Measurements from ENCODE around the gene ASTN2.
"Not testable (repeated sequence)": the region's sequence is repeated elsewhere in the genome, so short reads cannot be mapped to it uniquely, and the experiment has no call there.

ASTN2 gene

DNA sequence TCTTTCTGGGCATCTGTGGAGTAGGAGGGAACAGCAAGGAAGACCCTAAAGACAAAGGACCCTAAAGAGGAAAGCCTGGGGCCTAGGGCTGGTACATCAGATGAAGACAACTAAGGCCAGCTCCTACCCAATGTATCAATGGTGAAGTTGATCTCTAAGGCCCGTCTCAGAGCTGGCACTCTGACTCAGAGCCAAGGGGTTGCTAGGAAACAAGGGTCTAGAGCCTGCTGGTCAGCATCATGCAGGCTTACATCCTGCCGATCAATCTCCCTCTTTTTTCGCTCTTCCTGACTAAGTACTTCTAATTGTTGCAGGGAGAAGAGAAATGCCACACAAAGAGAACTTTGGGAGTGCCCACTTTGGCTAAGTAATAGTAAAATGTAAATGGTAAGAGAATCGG lies 701.6 kb downstream of the ASTN2 start:
- no peak for DNase-seq

DNA sequence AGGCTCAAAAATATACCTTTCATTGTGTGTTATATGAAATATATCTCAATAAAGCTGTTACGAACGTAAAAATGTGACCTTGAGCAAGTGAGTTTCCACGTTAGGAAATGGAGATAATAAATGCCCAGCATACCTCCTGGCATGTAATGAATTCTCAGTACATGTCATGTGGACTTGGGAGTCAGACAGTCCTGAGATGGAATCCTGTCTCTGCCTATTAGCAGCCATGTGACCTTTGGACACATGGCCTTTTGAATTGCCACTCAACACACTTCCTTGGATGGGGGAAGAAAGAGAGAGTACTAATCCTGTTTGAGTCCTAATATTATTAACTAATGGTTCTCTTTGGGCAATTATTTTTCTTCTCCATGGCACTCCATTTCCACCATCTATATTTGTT lies 702.1 kb downstream of the ASTN2 start:
- DNase-seq: no peak

DNA sequence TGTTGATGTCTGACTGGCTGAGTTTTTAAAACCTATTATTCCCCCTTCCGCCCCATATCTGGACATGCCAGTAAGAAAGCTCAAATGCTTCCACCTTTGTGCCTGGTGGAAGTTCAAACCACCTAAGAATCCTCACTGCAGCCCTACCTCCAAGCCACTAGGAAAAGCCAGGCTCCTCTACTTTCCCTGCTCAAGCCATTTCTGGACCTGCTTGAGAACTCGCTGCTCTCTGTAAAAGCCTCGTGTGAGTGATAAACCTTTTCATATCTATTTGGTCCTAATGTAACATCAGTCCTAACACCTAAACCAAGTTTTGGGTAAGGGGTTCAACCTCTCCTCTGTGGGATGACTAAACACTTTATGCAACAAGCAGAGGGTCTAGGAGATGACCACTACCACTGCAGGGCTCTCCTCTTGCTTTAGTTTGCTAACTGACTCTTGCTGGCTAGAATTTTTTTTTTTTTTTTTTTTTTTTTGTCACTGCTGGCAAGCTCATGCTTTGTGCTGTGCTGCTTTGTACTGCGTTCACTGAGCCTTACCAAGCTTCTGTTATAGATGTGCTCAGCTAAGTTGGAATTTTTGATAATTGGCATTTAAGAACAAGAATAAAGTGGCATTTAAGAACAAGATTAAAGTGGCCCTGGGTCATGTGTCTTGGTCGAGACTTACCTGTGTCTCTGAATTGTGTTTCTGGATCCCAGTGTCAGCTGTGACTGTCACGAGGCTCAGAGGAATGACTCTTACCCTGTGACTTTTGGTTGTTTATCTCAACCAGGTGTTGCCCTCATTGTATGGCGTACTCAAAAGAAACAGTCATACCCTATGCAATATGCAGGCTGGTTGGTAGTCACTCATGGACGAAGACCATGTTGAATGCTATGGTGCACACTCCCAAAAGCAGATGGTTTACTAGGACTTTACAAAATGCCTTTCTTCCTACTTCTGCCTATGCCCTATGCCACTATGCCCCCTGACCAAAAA lies 708.3 kb downstream of the ASTN2 start:
- no peak for DNase-seq

DNA sequence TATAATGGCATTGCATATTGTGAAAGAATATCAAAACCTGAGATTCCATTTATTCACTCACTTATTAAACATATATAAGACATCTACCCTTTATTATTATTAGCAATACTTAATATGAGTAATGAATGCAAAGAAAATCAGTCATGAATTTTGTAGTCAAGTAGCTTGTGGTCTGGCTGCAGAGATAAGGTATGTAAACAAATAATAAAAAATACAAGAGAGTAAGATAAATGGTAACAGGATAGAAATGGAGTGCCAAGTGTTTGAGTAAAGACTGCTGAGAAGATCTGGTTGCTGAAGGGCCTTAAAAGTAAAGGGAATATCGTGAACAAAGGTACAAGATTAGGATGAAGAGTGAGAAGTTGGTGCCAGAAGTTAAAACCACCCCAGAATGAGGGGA lies 709.3 kb downstream of the ASTN2 start:
- DNase-seq: no peak

DNA sequence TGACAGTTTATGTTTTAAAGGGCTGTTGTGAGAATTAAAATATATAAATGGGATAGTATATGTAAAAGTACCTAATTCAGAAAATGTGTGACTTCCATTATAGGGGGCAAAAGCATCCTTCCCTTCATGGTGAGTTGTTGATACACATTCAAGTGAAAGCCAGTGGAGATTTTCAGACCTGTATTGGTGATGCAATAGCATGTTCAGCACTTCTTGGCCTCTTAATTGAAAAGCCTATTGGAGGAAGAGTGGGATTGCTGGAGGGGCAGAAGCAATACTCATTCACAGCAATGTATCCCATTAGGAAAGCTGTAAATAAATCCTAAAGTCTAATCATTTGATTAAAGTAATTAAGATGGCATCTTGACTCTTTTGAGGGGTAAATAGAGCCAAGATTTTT lies 710.4 kb downstream of the ASTN2 start:
- no peak for DNase-seq

DNA sequence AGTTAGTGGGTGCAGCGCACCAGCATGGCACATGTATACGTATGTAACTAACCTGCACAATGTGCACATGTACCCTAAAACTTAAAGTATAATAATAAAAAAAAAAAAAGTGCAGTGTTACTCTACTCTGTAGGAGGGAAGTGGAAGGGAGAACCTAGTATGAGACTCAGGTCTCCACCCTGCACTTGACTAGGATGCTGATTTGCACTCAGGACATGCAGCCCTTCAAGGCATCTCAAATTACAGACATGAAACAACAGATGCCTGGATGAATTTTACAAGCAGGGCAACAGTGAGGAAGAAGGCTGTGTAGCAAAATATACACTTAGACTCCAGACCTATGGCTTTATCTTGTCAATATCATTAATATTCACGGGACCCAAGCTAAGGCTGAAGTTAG lies 711.2 kb downstream of the ASTN2 start:
- DNase-seq: no peak

DNA sequence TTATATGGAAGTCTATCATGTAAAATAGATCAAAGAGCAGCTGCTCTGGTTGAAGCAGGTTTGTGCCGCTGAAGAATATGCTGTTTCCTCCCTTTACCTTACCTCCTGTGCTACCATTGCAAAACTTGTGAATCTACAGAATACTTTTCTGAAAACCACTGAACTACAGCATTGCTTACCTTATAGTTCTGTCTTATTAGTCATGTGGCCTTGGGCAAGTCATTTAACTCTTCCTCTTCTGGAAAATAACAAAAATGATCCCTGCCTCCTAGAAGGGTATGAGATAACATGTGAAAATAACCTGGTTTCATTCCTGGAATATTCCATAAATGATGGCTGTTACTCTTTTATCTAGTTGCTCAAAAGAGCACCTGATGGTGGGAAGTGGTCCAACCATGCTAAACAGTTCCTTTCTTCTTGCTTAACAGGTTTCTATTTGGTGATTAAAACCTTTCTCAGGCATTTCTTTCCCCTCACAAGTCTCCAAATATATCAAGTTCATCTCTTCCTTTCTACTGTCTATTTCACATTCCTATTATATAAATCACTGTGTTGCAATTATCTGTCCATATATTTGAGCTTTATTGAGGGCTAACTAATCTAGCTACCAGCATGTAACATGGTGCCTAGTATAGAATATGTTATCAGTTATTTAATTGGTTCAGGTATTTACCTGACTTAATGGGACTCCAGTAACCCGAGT lies 712.8 kb downstream of the ASTN2 start:
- DNase-seq: no peak

DNA sequence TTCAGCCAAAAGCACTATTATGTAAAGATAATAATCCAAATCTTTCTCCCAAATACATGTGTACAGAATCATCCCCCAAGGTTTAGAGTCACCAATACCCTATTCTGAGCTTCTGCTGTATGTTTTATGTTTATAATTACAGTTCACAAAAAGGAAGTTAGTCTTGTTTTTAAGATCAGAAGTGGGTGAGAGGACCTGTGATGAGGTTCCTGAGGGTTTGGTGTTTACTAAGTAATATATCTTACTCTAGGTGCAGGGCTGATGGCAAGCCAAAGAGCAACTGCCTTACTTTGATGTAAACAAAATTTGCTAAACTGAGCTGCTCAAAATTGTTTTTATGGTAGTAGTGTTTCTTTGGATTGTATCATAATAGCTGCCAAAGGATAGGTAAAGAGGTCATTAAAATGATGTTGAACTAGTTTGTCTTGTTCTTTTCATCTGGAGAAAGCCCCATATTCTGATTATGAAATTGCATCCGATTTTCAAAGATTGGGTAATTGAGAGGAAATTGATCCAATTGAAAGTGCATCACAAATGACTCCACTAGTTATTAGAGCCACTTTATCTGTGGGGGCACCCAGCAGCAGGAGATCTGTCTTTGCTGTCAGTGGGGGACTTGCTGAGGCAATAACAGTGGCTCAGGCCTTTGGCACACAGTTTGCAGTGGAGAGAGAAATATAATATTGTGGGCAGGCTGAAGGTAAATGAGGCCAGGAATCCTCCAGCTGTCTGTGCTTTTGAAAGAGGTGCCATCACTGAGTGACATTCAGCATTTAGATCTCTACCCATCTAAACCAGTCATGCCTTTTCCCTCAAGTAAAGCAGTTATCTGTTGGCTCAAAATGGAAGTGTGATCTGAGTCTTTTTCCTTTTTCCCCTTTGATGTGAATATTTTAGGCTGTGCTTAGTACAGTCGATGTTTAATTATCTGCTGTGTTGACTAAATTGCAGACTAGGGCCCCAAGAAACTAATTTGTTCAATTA lies 713.7 kb downstream of the ASTN2 start:
- no peak for DNase-seq

- no peak for DNase-seq
These were observed 714.6 kb downstream of the ASTN2 start for GRCh38 chr9:116700279-116700678.

GRCh38 chr9:116697887-116698286 lies 717.0 kb downstream of the ASTN2 start:
- no peak for DNase-seq

- DNase-seq: no peak
These were observed 717.5 kb downstream of the ASTN2 start for GRCh38 chr9:116697362-116697761.

GRCh38 chr9:116695438-116695837 lies 719.4 kb downstream of the ASTN2 start:
- no peak for DNase-seq

- no peak for DNase-seq
These were observed 720.0 kb downstream of the ASTN2 start for GRCh38 chr9:116694785-116695291.

GRCh38 chr9:116693233-116693731 lies 721.6 kb downstream of the ASTN2 start:
- no peak for DNase-seq

DNA sequence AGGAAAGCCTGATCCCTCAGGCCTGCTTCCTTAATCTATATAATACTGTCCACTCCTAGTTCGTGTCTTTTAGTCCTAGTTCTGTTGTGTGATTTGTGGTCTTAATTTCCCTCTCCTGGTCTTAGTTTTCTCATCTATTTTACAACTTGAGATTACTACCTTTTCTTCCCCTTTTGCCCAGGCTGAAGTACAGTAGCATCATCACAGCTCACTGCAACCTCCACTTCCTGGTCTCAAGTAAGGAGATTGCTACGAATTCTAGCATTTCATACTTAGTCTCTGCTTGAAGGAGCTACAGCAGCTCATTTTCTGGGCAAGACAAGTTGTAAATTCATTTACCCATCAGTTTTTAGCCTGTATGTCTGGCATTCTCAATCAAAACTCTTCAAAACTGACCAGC lies 722.2 kb downstream of the ASTN2 start:
- DNase-seq: no peak

DNA sequence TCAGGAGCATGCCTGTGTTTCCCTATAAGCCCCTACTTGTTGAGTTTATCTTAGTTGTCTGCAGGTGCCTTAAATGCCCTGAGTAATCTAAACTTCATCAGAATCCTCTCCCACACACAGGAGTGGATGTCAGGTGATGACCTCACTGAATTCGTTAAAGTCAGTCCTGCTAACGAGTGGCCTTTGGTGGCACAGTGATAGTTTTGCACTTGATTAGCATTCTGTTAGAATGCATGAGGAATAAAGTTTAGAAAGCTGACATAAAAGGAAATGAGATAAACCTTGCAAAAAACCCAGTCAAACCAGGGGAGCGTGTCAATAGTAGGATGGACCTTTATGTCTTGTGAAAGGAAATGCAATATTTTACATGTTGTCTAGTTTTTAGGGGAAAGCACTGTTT lies 723.2 kb downstream of the ASTN2 start:
- DNase-seq: no peak

GRCh38 chr9:116690805-116691204 lies 724.1 kb downstream of the ASTN2 start:
- not testable (repeated sequence) for DNase-seq

- no peak for DNase-seq
These were observed 725.3 kb downstream of the ASTN2 start for GRCh38 chr9:116689486-116690032.

GRCh38 chr9:116688806-116689485 lies 725.9 kb downstream of the ASTN2 start:
- DNase-seq: no peak

- no peak for DNase-seq
These were observed 727.1 kb downstream of the ASTN2 start for GRCh38 chr9:116687754-116688135.

DNA sequence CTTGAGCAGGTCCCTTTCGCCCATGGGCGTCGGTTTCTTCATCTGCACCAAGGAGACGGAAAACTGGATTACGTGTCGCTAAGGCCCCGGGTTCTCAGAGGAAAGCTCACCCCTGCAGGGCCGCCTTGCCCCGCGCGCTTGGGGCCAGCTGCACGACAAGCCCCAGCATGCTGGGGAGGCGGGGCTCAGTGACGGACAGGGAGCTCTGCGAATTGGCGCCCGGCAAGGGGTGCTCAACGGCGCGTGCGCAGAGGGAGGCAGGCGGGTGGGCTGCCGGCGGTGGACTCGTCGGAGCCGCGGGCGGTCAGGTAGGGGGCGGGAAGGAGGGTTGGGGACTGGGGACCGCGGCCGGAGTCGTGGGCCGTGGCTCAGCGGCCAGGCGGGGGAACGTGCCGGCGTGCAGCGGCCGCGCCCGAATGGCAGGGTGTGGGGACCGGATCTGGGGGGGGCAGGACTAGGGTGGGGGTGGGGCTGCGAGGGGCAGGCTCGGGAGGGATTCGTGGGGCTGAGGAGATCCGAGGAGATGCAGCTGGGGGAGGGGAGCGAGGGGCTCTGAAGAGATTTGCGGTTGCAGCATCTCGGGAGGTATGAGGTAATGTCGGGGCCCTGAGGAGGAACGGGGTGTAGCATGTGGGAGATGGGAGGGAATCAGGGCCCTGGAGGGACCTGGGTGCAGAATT lies 727.6 kb downstream of the ASTN2 start, which contains the start of gene TRIM32:
TSS of gene TRIM32 (plus strand) at position 232 of the 680 bp plus-strand sequence. CDS start 10,438 bp downstream, outside the sequence.
- no peak for DNase-seq
